PC-3 (cell line): ENCODE measurements around the gene FAM114A1.

ENCODE experiments used
- EZH2 ChIP-seq: fragments of 300-600 bp; sonication (generic); IDR thresholded peaks from one replicate; pipeline ENCODE4 v1.6.1; 2017; ENCODE audit warnings: antibody characterized with exemption, mild to moderate bottlenecking, low read length; ENCODE audit not compliant: unreplicated experiment
- EZH2phosphoT487 ChIP-seq: fragments of 300-600 bp; sonication (generic); IDR thresholded peaks from 2 replicates; pipeline ENCODE4 v1.6.1; 2018; ENCODE audit warnings: mild to moderate bottlenecking, antibody characterized with exemption, low read length, borderline replicate concordance

DNA sequence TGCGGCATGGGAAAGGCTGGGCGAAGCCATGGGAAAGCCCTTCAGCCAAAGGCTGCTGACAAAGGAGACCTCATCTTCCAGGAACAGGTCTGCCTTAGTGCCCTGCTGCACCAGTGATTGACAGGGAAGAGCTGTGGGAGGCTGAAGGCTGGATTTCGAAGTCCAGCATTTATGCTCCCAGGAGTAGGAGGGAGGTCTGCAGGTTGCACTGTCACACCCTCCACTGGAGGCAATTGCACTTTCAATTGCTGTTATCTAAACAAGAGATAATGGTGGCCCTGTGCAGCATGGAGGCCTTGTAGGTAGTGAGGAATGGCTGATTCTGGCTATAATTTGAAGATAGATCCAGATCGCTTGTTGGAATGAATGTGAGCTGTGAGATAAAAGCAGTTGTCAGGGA lies 43.7 kb downstream of the FAM114A1 start:
- TF ChIP-seq EZH2phosphoT487 (no peak), EZH2 (no peak)
